HCT116 (cell line): ENCODE data around the gene GRID2. TPM values are rescaled to one million over a fixed set of nuclear protein-coding genes. Genes with fewer than 3 reads are reported as not detected.

Experiments
- ATAC-seq: fragments of 200-7000 bp; cut with Tn5 transposase; 2 replicates; pipeline ENCODE4 v1.9.1; 2020; ENCODE audit warnings: mild to moderate bottlenecking, moderate library complexity
- BruUV-seq: library from RNA; stranded (reverse); fragments of 400-500 nt; replicated peaks from 2 replicates; lab custom pipeline; 2021; lab: Mats Ljungman, UMichigan
- CTCF ChIA-PET: fragments of 300-600 bp; sonication (Branson Sonifier 250); formaldehyde crosslinking; loops from one replicate; lab custom pipeline; 2021; ENCODE audit warnings: antibody characterized with exemption; lab: Charles Lee
- POLR2A ChIA-PET: fragments of 300-600, 350-600 bp; sonication (Branson Sonifier 250); formaldehyde crosslinking; loops from one replicate; lab custom pipeline; 2021; ENCODE audit warnings: antibody characterized with exemption; lab: Charles Lee
- RAD21 ChIA-PET, 2 experiments: fragments of 300-600 bp; sonication (Branson Sonifier 250); formaldehyde crosslinking; loops; one replicate each; lab custom pipeline; 2023; ENCODE audit warnings: low total read pairs in 2 of 2; ENCODE audit not compliant: uncharacterized antibody in 2 of 2, unreplicated experiment in 2 of 2, low non-redundant PET in 1 of 2; lab: Charles Lee
- DNase-seq: peaks from one replicate; pipeline ENCODE4 v3.0.0-alpha.2; 2010; ENCODE audit warnings: low read depth, low spot score
- H2AFZ ChIP-seq: fragments of 200-600 bp; shearing (Covaris generic), sonication (generic); 2 replicates; pipeline ENCODE4 v1.6.1; 2017; ENCODE audit warnings: low read depth, mixed run types, mixed read lengths, antibody characterized with exemption, low read length; ENCODE audit not compliant: poor library complexity, severe bottlenecking
- H3K27ac ChIP-seq: 2 replicates; pipeline ENCODE4 v1.5.1; 2012; ENCODE audit warnings: low read depth, low read length
- H3K27me3 ChIP-seq: fragments of 200-600 bp; sonication (generic); 2 replicates; pipeline ENCODE4 v1.6.1; 2016; ENCODE audit warnings: mixed run types, low read length, mixed read lengths; ENCODE audit not compliant: insufficient read depth
- H3K36me3 ChIP-seq, 2 experiments: fragments of 200-500 bp in 1 of 2; fragments of 200-600 bp in 1 of 2; sonication (Bioruptor generic) in 1 of 2; sonication (generic) in 1 of 2; 2 replicates each; pipeline versions ENCODE4 v1.5.1 to v1.6.1; 2014 to 2016; ENCODE audit warnings: low read length in 2 of 2, inconsistent platforms in 1 of 2, mixed read lengths in 1 of 2, mixed run types in 1 of 2; ENCODE audit not compliant: insufficient read depth in 2 of 2, control insufficient read depth in 1 of 2
- H3K4me1 ChIP-seq, 2 experiments: fragments of 200-600 bp in 1 of 2; sonication (generic) in 1 of 2; 2 replicates each; pipeline versions ENCODE4 v1.5.1 to v1.6.1; 2012 to 2017; ENCODE audit warnings: low read length in 2 of 2, inconsistent platforms in 1 of 2, mild to moderate bottlenecking in 1 of 2, mixed read lengths in 1 of 2, mixed run types in 1 of 2, moderate library complexity in 1 of 2; ENCODE audit not compliant: insufficient read depth in 2 of 2, control insufficient read depth in 1 of 2
- H3K4me2 ChIP-seq: fragments of 200-600 bp; sonication (generic); 2 replicates; pipeline ENCODE4 v1.6.1; 2017; ENCODE audit warnings: mixed run types, low read length, mixed read lengths
- H3K4me3 ChIP-seq, 2 experiments: fragments of 200-600 bp in 1 of 2; sonication (generic) in 1 of 2; replicated peaks in 1 of 2; 2 replicates each; pipeline ENCODE4 v1.5.1; 2011 to 2016; ENCODE audit warnings: low read length in 2 of 2, control low read depth in 1 of 2, low read depth in 1 of 2, mild to moderate bottlenecking in 1 of 2, mixed read lengths in 1 of 2, mixed run types in 1 of 2
- H3K79me2 ChIP-seq: fragments of 200-600 bp; sonication (generic); 2 replicates; pipeline ENCODE4 v1.6.1; 2017; ENCODE audit warnings: mild to moderate bottlenecking, mixed run types, low read length, moderate library complexity, mixed read lengths; ENCODE audit not compliant: insufficient read depth
- H3K9ac ChIP-seq: fragments of 200-600 bp; sonication (generic); 2 replicates; pipeline ENCODE4 v1.6.1; 2016; ENCODE audit warnings: low read length, mixed read lengths
- H3K9me2 ChIP-seq: fragments of 200-600 bp; sonication (generic), shearing (Covaris generic); 2 replicates; pipeline ENCODE4 v1.6.1; 2017; ENCODE audit warnings: mixed run types, mild to moderate bottlenecking, moderate library complexity; ENCODE audit not compliant: insufficient read depth
- H3K9me3 ChIP-seq, 2 experiments: fragments of 200-500 bp in 1 of 2; fragments of 200-600 bp in 1 of 2; sonication (Bioruptor generic) in 1 of 2; sonication (generic) in 1 of 2; 2 replicates each; pipeline ENCODE4 v1.6.1; 2014 to 2017; ENCODE audit warnings: low read length in 2 of 2, mixed read lengths in 2 of 2, inconsistent platforms in 1 of 2, low read depth in 1 of 2, mild to moderate bottlenecking in 1 of 2, mixed run types in 1 of 2, moderate library complexity in 1 of 2; ENCODE audit not compliant: control insufficient read depth in 1 of 2, insufficient read depth in 1 of 2
- H4K20me1 ChIP-seq: fragments of 200-600 bp; sonication (generic), shearing (Covaris generic); 2 replicates; pipeline ENCODE4 v1.6.1; 2017; ENCODE audit warnings: mixed run types, mild to moderate bottlenecking, moderate library complexity; ENCODE audit not compliant: insufficient read depth
- EGR1 ChIP-seq: IDR thresholded peaks from 2 replicates; pipeline ENCODE4 v1.6.1; 2012; ENCODE audit warnings: low read depth
- POLR2A ChIP-seq: IDR thresholded peaks from 2 replicates; pipeline ENCODE4 v1.7.0; 2011; ENCODE audit warnings: borderline replicate concordance; ENCODE audit not compliant: insufficient read depth, insufficient read length; ENCODE audit errors: extremely low read depth
- RAD21 ChIP-seq: IDR thresholded peaks from 2 replicates; pipeline ENCODE4 v1.6.1; 2012; ENCODE audit warnings: low read depth, mild to moderate bottlenecking
- YY1 ChIP-seq: IDR thresholded peaks from 2 replicates; pipeline ENCODE4 v1.6.1; 2011; ENCODE audit warnings: low read length, low read depth, moderate library complexity, mild to moderate bottlenecking; ENCODE audit not compliant: insufficient replicate concordance; ENCODE audit errors: extremely low read depth
- ZNF274 ChIP-seq: fragments of 200-500 bp; sonication (Bioruptor generic); IDR thresholded peaks from 2 replicates; pipeline ENCODE4 v1.6.1; 2014; ENCODE audit warnings: mild to moderate bottlenecking, low read depth, low read length, inconsistent platforms
- intact Hi-C: fragments of 100-400 bp; cut with micrococcal nuclease; formaldehyde crosslinking; loops from 2 replicates; pipeline ENCODE4 v1.10.0; 2022
- total RNA-seq: library from RNA; stranded (reverse); gene quantifications from one replicate; pipeline ENCODE4 v1.2.1, GENCODE V29; 2021; ENCODE audit not compliant: unreplicated experiment
- TF ChIP-seq, protein P1 (sequence below): IDR thresholded peaks from 2 replicates; pipeline ENCODE4 v1.6.1; 2012; ENCODE audit warnings: low read depth
- TF ChIP-seq, protein P2 (sequence below): IDR thresholded peaks from 2 replicates; pipeline ENCODE4 v1.6.1; 2012
- TF ChIP-seq, protein P3 (sequence below): IDR thresholded peaks from 2 replicates; pipeline ENCODE4 v1.6.1; 2011; ENCODE audit warnings: mild to moderate bottlenecking, low read length, moderate library complexity; ENCODE audit not compliant: insufficient replicate concordance; ENCODE audit errors: extremely low read depth

GRID2 gene
- total RNA-seq, 1 experiment from 2014 or later = not detected

DNA sequence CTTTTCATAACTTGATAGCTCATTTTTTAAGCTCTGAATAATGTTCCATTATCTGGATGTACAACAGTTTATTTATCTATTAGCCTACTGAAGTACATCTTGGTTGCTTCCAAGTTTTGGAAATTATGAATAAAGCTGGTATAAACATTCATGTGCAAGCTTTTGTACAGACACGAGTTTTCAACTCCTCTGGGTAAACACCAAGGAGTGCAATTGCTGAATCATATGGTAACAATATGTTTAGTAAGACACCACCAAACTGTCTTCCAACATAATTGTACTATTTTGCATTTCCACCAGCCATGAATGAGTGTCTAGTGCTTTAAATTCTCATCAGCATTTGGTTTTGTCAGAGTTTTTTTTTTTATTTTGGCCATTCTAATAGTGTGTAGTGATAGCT is 1258.1 kb downstream of the GRID2 start:
- Histone ChIP-seq H2AFZ (no peak overlapping the region), H3K9me3 (no peaks in the 10 kb centered on the region), H3K27ac (no peak overlapping the region), H3K4me1 (no peaks in the 10 kb centered on the region), H4K20me1 (no peaks in the 10 kb centered on the region), H3K9ac (no peak overlapping the region), H3K79me2 (no peaks in the 10 kb centered on the region), H3K27me3 (no peaks in the 10 kb centered on the region), H3K9me2 (no peaks in the 10 kb centered on the region), H3K4me3 (no peak overlapping the region), H3K36me3 (no peaks in the 10 kb centered on the region)
- RAD21 ChIA-PET = no interaction called here
- ATAC-seq = no peak
- no peak for DNase-seq
- POLR2A ChIA-PET = no interaction called here
- TF ChIP-seq POLR2A = no peak
- TF ChIP-seq EGR1 = no peak
- TF ChIP-seq, protein P1, sequence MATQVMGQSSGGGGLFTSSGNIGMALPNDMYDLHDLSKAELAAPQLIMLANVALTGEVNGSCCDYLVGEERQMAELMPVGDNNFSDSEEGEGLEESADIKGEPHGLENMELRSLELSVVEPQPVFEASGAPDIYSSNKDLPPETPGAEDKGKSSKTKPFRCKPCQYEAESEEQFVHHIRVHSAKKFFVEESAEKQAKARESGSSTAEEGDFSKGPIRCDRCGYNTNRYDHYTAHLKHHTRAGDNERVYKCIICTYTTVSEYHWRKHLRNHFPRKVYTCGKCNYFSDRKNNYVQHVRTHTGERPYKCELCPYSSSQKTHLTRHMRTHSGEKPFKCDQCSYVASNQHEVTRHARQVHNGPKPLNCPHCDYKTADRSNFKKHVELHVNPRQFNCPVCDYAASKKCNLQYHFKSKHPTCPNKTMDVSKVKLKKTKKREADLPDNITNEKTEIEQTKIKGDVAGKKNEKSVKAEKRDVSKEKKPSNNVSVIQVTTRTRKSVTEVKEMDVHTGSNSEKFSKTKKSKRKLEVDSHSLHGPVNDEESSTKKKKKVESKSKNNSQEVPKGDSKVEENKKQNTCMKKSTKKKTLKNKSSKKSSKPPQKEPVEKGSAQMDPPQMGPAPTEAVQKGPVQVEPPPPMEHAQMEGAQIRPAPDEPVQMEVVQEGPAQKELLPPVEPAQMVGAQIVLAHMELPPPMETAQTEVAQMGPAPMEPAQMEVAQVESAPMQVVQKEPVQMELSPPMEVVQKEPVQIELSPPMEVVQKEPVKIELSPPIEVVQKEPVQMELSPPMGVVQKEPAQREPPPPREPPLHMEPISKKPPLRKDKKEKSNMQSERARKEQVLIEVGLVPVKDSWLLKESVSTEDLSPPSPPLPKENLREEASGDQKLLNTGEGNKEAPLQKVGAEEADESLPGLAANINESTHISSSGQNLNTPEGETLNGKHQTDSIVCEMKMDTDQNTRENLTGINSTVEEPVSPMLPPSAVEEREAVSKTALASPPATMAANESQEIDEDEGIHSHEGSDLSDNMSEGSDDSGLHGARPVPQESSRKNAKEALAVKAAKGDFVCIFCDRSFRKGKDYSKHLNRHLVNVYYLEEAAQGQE = no peak
- TF ChIP-seq, protein P2, sequence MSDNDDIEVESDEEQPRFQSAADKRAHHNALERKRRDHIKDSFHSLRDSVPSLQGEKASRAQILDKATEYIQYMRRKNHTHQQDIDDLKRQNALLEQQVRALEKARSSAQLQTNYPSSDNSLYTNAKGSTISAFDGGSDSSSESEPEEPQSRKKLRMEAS = no peak
- TF ChIP-seq RAD21 = no peak
- TF ChIP-seq ZNF274 = no peak
- no peak for TF ChIP-seq YY1
- TF ChIP-seq, protein P3, sequence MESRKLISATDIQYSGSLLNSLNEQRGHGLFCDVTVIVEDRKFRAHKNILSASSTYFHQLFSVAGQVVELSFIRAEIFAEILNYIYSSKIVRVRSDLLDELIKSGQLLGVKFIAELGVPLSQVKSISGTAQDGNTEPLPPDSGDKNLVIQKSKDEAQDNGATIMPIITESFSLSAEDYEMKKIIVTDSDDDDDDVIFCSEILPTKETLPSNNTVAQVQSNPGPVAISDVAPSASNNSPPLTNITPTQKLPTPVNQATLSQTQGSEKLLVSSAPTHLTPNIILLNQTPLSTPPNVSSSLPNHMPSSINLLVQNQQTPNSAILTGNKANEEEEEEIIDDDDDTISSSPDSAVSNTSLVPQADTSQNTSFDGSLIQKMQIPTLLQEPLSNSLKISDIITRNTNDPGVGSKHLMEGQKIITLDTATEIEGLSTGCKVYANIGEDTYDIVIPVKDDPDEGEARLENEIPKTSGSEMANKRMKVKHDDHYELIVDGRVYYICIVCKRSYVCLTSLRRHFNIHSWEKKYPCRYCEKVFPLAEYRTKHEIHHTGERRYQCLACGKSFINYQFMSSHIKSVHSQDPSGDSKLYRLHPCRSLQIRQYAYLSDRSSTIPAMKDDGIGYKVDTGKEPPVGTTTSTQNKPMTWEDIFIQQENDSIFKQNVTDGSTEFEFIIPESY = no peak
- TF ChIP-seq, all 23 proteins: peak for 0
- no TSS peak for BruUV-seq
- intact Hi-C loops = no loop called here
- CTCF ChIA-PET = no interaction called here
- H3K4me2 ChIP-seq = no peak overlapping the region
